ENCODE results near the gene PTPRO.

Gene PTPRO

DNA sequence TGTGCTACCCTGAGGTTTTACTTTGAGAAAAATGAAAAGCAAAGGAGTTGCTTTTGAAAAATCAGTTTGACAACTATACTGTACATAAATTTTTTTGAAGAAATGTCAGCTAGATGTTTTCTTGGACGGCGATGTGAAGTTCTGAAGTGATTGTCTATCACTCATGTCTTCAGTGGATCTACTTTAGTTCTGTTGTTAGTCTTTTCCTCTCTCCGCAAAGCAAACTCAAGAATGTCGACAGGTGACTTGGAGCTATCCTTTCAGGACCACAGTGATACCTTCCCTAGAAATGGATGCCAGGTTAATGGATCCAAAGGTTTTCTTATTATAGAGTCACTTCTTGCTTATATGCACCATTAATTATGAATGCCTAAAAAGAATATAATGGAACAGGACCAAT lies 1.2 kb downstream of the PTPRO start:
- no peak overlapping the region for H3K27ac Mint-ChIP-seq
- no peak overlapping the region for H3K4me3 Mint-ChIP-seq
- H3K27me3 Mint-ChIP-seq, result peaks cover 28 to 52% of the 10 kb centered on the region in 2 donors
- ATAC-seq (replicated peaks) (no peak), DNase-seq (no peak)
- no peaks in the 10 kb centered on the region for H3K9me3 Mint-ChIP-seq
- H3K4me1 Mint-ChIP-seq, result peaks cover 0 to 5% of the 10 kb centered on the region in 2 donors
- H3K36me3 Mint-ChIP-seq, result no peaks in the 10 kb centered on the region

DNA sequence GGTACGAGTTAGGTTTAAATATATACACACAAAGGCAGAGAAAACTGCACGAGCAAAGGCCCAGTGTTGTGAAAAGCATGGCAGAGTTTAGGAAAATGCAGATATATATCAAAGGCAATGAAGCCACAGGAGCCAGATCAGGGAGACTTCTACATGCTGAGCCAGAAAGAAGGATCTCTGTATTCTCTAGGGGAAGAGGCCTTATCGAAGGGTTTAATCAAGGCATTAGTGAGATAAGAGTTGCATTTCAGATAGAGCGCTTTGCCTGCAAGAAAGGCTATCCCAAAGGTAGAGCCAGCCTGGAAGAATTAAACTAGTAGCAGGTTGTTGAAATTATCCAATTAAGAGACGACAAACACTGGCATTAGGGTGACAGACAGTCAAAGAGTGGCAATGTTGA lies 7.6 kb downstream of the PTPRO start:
- H3K36me3 Mint-ChIP-seq, result no peaks in the 10 kb centered on the region
- H3K27me3 Mint-ChIP-seq, result peaks cover 18 to 45% of the 10 kb centered on the region in 2 donors
- no peak for DNase-seq
- ATAC-seq (replicated peaks), result no peak
- H3K27ac Mint-ChIP-seq, result no peak overlapping the region
- no peaks in the 10 kb centered on the region for H3K4me1 Mint-ChIP-seq
- no peak overlapping the region for H3K4me3 Mint-ChIP-seq
- no peaks in the 10 kb centered on the region for H3K9me3 Mint-ChIP-seq

DNA sequence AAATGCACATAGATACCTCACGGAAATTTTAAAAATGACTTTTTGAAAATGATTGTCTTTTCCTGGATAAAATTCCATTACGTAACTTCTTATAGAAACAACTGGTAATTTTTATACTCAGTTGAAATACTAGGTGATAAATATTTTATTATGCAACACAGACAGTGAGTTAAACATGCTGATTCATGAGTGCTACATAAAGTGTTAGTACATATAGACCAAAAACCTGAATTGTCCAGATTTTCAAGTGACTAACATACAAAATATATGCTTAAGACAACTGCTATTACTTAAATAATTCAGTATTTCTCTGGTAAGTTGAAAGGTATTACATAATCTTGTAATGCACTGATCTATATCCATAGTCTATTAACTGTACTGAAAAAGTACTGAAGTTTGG lies 11.9 kb downstream of the PTPRO start:
- no peak overlapping the region for H3K4me3 Mint-ChIP-seq
- no peaks in the 10 kb centered on the region for H3K36me3 Mint-ChIP-seq
- no peak for ATAC-seq (replicated peaks)
- DNase-seq, result no peak
- H3K27me3 Mint-ChIP-seq, result peaks cover 10 to 30% of the 10 kb centered on the region in 2 donors
- no peaks in the 10 kb centered on the region for H3K4me1 Mint-ChIP-seq
- H3K27ac Mint-ChIP-seq, result no peak overlapping the region
- no peaks in the 10 kb centered on the region for H3K9me3 Mint-ChIP-seq

DNA sequence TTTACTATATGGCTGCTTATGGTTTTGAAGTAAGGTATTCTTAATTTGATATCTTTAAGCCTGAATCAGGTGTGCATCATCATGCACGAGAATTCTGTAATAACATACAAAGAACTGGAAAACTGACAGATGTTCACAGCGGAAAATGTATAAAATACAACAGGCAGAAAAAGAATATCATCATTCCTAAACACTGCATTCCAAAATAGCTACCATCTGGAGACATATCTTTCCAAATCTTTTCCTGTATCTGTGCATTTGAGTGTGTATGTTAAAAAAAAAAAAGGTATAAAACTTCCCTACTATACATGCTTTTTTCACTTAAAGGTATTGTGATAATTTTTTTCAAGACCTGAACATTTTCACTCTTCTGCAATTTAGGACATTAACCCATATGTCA lies 13.7 kb downstream of the PTPRO start:
- Mint-ChIP-seq H3K36me3 (no peaks in the 10 kb centered on the region), H3K27me3 (peaks cover 4 to 27% of the 10 kb centered on the region in 2 donors), H3K9me3 (no peaks in the 10 kb centered on the region), H3K27ac (no peak overlapping the region), H3K4me3 (no peak overlapping the region), H3K4me1 (no peaks in the 10 kb centered on the region)
- DNase-seq, result no peak
- ATAC-seq (replicated peaks), result no peak

DNA sequence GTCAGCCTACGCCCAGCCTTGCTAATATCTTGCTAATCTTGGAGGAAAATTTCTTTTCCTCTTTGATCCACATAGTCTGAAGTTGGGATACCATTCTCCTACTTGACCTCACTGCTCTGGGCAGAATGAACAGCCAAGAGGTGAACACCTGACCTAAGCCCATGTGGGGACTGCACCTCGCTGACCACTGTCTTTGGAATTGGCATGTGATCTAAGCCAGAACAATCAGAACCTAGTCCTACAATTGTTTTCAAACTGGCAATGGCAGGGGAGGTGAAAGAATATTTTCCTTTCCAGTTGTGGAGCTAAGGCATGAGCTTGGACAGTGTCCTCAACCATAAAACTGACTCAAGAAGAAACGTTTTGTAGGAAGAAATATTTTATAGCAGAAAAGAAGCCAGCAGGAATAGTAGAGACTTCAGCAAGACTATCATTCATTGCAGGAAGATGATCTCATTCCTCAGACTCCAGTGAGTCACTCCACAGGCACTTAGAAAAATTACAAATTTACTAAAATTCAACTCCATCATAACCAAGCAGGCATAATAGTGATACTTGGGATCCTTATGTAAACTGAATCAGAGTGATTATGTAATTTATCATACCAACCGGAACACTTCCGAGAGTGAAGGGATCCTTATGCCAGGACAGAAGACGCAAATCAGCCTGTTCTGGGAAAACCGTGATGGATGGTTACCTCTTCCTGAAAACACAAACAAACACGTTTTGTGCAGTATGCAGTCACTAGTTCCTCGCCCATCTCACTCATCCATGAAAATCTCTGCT lies 14.7 kb downstream of the PTPRO start:
- DNase-seq (no peak), ATAC-seq (replicated peaks) (no peak)
- no peaks in the 10 kb centered on the region for H3K9me3 Mint-ChIP-seq
- peaks cover 4 to 25% of the 10 kb centered on the region in 2 donors for H3K27me3 Mint-ChIP-seq
- H3K36me3 Mint-ChIP-seq, result no peaks in the 10 kb centered on the region
- no peak overlapping the region for H3K27ac Mint-ChIP-seq
- no peaks in the 10 kb centered on the region for H3K4me1 Mint-ChIP-seq
- H3K4me3 Mint-ChIP-seq, result no peak overlapping the region

DNA sequence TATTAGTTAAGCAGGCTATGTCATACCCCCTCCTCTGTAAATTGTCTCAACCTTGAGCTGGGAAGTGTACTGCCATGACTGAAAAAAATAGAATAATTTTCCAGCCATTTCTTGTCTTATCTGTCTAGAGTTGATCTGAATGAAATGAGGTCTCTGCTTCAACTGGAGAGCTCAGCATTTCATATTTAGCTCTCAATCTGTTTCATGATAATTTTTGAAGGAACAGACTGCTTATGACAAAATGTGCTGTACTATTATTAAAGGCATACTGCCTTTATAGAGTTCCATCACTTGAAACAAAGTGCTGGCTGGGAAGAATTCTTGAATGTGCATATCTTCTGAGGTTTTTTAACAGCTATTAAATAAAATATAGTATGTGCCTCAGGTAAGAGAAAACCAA lies 19.1 kb downstream of the PTPRO start:
- no peak for ATAC-seq (replicated peaks)
- Mint-ChIP-seq H3K27ac (no peak overlapping the region), H3K4me3 (no peak overlapping the region), H3K27me3 (peaks cover 9 to 27% of the 10 kb centered on the region in 2 donors), H3K9me3 (peaks cover 2 to 4% of the 10 kb centered on the region in 2 donors), H3K4me1 (no peaks in the 10 kb centered on the region), H3K36me3 (no peaks in the 10 kb centered on the region)
- no peak for DNase-seq

DNA sequence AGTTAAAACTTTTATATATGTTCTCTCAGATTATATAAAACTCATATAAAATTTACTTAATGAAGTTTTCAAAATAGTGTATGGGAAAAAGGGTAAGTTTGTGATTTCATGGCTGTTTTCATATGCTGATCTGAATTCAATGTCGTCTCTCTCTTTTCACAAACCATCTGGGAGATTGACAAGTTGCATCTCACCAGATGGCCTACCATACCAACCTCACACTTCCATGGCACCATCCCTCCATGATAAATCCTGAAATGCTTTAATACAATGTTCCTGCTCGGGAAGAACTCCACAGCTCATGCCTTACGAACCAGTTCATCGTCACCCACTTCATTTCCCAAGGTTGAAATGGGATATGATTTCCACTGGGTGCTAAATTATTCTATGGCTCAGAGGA lies 22.3 kb downstream of the PTPRO start:
- no peak for ATAC-seq (replicated peaks)
- Mint-ChIP-seq H3K27me3 (peaks cover 10 to 14% of the 10 kb centered on the region in 2 donors), H3K4me1 (no peaks in the 10 kb centered on the region), H3K4me3 (no peak overlapping the region), H3K36me3 (no peaks in the 10 kb centered on the region), H3K27ac (no peak overlapping the region), H3K9me3 (peaks cover 2 to 4% of the 10 kb centered on the region in 2 donors)
- DNase-seq, result no peak

DNA sequence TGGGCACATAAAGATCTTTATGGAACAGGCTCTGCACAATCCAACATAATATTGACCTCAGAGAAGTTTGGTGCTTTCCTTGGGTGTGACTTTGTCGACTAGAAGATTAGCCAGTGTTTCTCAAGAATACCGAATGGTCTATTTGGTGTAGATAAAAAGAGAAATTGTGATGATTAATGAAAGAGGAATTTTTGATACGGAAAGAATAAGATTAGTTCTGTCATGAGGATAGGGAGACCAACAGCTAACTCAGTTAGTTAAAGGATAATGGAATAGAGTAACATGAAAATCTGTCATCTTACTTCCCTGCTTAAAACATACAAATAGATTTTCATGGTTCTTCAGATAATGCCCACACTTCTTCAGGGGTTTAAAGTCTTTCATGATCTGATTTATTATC lies 24.2 kb downstream of the PTPRO start:
- H3K9me3 Mint-ChIP-seq, result peaks cover 2 to 4% of the 10 kb centered on the region in 2 donors
- H3K27ac Mint-ChIP-seq, result no peak overlapping the region
- no peak overlapping the region for H3K4me3 Mint-ChIP-seq
- peaks cover 7 to 10% of the 10 kb centered on the region in 2 donors for H3K27me3 Mint-ChIP-seq
- no peak for ATAC-seq (replicated peaks)
- no peaks in the 10 kb centered on the region for H3K36me3 Mint-ChIP-seq
- no peak for DNase-seq
- H3K4me1 Mint-ChIP-seq, result no peaks in the 10 kb centered on the region

DNA sequence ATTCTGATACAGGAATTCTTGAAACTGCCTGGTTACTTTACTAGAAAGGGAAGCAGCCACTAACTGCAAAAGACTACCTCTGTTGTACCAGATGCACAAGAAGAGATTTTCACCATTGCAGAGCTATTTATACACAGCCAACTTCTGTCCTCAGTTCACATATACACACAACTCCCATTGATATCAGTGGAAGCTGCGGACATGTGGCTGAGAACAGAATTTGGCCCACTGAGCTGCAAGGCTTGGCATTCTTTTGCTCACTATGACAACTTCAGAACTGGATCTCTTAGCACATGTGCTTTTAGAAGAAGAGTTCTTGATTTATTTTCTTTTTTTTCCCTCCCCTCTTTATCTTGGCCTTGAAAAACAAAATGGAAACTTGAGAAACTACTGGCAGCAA lies 28.3 kb downstream of the PTPRO start:
- Mint-ChIP-seq H3K27ac (no peak overlapping the region), H3K27me3 (peaks cover 0 to 7% of the 10 kb centered on the region in 2 donors), H3K9me3 (no peaks in the 10 kb centered on the region), H3K4me1 (no peaks in the 10 kb centered on the region), H3K4me3 (no peak overlapping the region), H3K36me3 (no peaks in the 10 kb centered on the region)
- no peak for ATAC-seq (replicated peaks)
- no peak for DNase-seq

DNA sequence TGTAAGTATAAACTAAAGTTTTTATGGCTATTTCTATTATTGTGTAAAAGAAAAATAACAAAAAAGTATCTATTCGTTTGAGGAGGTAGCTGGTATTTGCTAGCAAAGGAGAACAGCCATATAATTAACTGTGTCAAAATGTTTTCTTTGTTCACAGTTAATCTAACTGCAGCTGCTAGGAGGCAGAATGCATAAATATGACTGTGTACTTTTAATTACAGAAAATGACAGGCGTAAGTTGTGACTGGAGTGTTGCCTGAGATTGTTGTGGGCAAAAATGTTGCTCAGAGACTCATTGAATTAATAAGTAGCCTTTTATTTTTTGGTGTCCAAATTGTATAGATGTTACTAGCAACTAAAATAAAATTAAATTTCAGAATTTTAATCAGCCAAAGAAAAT lies 33.5 kb downstream of the PTPRO start:
- Mint-ChIP-seq H3K27ac (no peak overlapping the region), H3K36me3 (no peaks in the 10 kb centered on the region), H3K27me3 (peaks cover 0 to 7% of the 10 kb centered on the region in 2 donors), H3K4me3 (no peak overlapping the region), H3K9me3 (no peaks in the 10 kb centered on the region), H3K4me1 (no peaks in the 10 kb centered on the region)
- DNase-seq, result no peak
- no peak for ATAC-seq (replicated peaks)

DNA sequence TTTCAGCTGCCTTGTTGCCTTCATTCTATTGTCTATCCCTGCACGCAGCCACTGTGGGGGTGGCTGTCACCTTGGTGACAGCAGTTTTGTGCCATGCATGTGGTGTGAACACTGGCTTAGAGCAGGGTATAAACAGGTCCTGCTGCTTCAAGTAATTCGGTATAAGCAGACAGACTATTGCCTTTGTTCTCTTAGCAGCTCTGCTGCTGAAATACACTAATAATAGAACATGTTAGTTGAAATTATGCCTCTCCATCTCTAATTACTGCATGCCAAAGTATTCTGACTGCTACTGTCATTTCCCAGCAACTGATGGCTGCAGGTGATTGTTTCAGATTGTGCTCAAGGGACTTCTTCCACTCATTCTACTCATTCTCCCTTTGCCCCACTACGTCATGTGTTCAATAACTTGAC lies 34.6 kb downstream of the PTPRO start:
- no peaks in the 10 kb centered on the region for H3K9me3 Mint-ChIP-seq
- DNase-seq, result no peak
- H3K4me3 Mint-ChIP-seq, result no peak overlapping the region
- peaks cover 0 to 5% of the 10 kb centered on the region in 2 donors for H3K27me3 Mint-ChIP-seq
- no peaks in the 10 kb centered on the region for H3K36me3 Mint-ChIP-seq
- no peak overlapping the region for H3K27ac Mint-ChIP-seq
- no peaks in the 10 kb centered on the region for H3K4me1 Mint-ChIP-seq
- no peak for ATAC-seq (replicated peaks)

DNA sequence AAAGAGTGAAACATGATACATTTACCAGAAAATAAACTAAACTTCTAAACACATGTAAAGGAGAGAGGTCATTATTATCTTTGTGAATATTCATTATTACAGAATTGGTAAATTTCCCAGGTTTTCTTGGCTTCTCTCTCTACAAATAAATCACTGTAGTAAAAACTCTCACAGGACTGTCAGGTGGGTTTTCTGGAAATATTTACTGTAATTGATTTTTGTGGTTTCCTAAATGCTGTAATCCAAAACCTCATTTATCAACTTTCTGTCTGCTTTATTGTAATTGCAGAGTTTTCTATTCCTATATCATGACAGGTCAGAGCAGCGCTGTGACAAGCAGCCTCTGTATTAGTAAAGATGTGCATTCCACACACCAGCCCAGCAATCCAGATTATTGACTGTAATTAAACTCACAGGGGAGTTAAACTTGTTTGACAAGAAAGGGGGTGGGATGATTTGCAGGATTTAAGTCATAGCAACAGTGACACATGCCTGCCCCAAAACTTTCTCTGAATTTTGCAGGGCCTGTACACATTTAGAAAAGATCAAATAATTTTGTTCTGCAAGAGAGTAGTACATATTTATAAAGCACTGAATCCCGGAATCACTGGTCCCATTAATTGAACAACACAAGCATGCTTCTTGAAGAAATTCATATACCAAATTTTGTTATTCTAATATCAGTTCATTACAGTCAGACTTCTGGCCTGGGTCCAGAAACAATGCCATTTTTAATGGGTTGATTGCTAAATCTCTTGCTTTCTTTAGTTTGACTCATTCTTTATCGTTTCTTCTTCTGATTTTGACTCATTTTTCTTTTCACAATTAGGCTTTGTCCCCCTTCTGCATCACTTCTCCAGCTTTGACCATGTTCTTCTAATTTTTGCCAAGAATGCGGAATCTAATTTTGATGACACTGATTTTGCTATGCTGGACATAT lies 42.2 kb downstream of the PTPRO start:
- peaks cover 0 to 2% of the 10 kb centered on the region in 2 donors for H3K9me3 Mint-ChIP-seq
- no peak overlapping the region for H3K27ac Mint-ChIP-seq
- no peak overlapping the region for H3K4me3 Mint-ChIP-seq
- H3K4me1 Mint-ChIP-seq, result no peaks in the 10 kb centered on the region
- peaks cover 3 to 10% of the 10 kb centered on the region in 2 donors for H3K27me3 Mint-ChIP-seq
- H3K36me3 Mint-ChIP-seq, result no peaks in the 10 kb centered on the region
- DNase-seq, result no peak
- ATAC-seq (replicated peaks), result no peak

DNA sequence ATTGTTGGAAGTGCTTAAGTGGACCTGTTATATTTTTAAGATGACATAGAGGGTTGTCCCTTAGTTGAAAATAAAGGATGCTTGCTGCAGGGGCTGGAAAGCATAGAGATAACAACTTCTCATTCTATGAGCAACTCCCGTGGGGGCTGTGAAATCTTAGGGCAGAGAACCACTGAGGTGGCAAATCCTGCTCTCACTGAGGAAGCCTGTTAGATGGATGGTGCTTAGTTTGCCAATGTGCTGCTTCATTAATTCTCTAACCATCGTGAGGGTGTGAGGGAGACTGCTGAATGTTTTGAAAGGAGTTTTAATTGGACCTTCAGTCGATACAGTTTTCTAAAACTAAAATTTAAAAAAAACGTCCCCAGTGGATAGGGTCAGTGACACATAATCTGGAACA lies 46.5 kb downstream of the PTPRO start:
- Mint-ChIP-seq H3K4me3 (no peak overlapping the region), H3K27ac (no peak overlapping the region), H3K9me3 (peaks cover 0 to 2% of the 10 kb centered on the region in 2 donors), H3K27me3 (peaks cover 4 to 10% of the 10 kb centered on the region in 2 donors), H3K36me3 (no peaks in the 10 kb centered on the region), H3K4me1 (no peaks in the 10 kb centered on the region)
- DNase-seq (no peak), ATAC-seq (replicated peaks) (no peak)

DNA sequence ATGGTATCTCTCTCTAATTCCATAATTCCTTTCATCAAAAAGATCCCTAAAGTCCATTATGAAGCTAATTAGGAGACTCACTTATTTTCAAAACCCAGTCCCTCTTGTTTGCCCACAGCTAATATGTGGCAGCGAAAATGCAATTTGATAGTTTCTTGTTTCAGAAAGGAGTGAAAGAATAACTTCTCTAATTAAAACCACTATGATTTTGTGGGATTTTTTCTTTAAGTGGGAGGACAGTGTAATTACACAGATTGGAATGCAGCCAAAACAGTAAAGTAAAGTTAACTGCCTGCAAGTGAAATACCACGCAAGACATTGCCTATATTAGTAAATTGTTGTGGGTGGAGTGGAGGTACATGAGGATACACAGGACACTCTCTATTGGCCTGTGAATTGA lies 50.0 kb downstream of the PTPRO start:
- DNase-seq, result no peak

DNA sequence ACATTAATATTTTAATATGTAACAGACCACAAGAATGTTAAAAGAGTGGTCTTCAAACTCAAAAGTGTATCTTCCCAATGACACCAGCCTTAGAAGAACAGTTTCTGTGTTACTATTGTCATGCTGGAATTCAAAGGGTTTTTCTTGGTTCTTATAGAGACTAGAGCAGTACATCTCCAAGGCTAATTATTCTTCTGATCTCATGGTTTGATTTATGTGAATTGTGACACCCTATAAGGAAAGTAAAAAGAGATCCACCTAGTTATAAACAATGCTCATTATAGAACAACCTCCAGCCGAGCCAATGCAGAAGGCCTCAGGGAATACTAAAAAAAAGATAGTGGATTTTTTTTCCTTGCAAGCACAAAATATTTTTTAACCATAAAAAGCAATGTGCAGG lies 65.5 kb downstream of the PTPRO start:
- Mint-ChIP-seq H3K4me1 (no peaks in the 10 kb centered on the region), H3K9me3 (no peaks in the 10 kb centered on the region), H3K27me3 (peaks cover 0 to 6% of the 10 kb centered on the region in 2 donors), H3K4me3 (no peak overlapping the region), H3K27ac (no peak overlapping the region), H3K36me3 (no peaks in the 10 kb centered on the region)
- DNase-seq (no peak), ATAC-seq (replicated peaks) (no peak)

More for the DNA sequence above, 50.0 kb downstream of the PTPRO start:
- H3K4me1 Mint-ChIP-seq, result no peaks in the 10 kb centered on the region
- H3K4me3 Mint-ChIP-seq, result no peak overlapping the region
- peaks cover 6 to 7% of the 10 kb centered on the region in 2 donors for H3K9me3 Mint-ChIP-seq
- no peak for ATAC-seq (replicated peaks)
- peaks cover 3% of the 10 kb centered on the region in 2 donors for H3K36me3 Mint-ChIP-seq
- no peak overlapping the region for H3K27ac Mint-ChIP-seq
- peaks cover 4 to 10% of the 10 kb centered on the region in 2 donors for H3K27me3 Mint-ChIP-seq

Data from stimulated activated naive B cell treated with anti-CD40 and anti-IgM and Interleukin-4, amounts not matched to agents 10 μg/mL and 1 μg/mL and 100 μg/mL, for 72 hours (primary cell).